ENCODE results near the gene UCN3.

Gene UCN3

DNA sequence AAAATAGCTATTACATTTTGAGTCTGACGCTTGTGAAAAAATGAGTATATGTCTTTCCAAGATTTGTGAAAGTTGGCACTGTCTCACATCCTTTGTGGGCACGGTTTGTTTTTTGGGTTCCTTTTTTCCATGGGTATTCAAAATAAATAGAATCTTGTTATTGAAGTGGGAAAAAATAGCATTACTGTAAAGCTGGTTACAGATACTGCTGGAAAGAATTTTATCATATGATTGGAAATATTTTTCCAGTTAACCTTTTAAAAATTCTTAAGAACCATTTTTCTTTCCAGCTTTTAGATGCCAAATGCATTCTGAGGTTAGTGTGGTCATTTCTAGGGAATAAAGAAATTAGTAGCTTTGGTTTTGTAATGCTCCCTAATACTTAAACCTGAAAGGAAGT lies 59.0 kb downstream of the UCN3 start:
- no peak for DNase-seq (ENCODE audit: low read depth in 1 of 2, low spot score in 1 of 2)
- in situ Hi-C loops (cut with HindIII; ENCODE audit: low pct_unique_long_range_greater_than_20kb, low sequenced_read_pairs): no loop called here
- TF ChIP-seq JUND (IDR thresholded peaks at IDR 0.05; ENCODE audit: low read depth): no peak
